ENCODE data around the gene HELB. TPM values are rescaled to one million over a fixed set of nuclear protein-coding genes. Genes with fewer than 3 reads are reported as not detected.
A peak's percentile ranks its signal among the peaks of the same experiment; 100 is the strongest.

The HELB gene
- total RNA-seq, 4 donors from 2014 or later = 1.5 to 2.7 (median 2.2) TPM

DNA sequence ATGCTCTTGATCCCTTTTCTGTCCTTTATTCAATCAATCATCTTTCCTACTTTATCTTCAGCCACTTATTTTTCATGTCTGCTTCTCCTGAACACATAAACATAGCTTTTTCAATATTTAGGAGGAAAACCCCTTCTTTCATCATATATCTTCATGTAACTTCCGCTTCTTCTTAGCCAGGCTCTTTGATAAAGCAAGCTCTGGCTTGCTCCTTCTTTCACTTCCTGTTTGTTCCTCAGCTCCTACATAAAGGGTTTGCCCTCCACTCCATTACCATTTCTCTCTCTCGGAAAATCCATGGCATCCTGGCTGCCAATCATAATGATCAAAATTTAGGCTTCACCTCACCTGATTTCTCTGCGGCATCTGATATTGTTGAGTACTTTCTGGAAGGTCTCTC, 33.7 kb upstream of the HELB start:
- Histone ChIP-seq H3K4me3 (no peak overlapping the region), H3K27me3 (no peaks in the 10 kb centered on the region), H3K4me1 (no peaks in the 10 kb centered on the region), H3K36me3 (no peaks in the 10 kb centered on the region), H3K27ac (no peak overlapping the region), H3K9me3 (no peaks in the 10 kb centered on the region)
- TF ChIP-seq POLR2AphosphoS5 (IDR thresholded peaks at IDR 0.05) (no peak), POLR2A (IDR thresholded peaks at IDR 0.05) (no peak), EP300 (IDR thresholded peaks at IDR 0.05) (no peak)
- TF ChIP-seq, protein P1, sequence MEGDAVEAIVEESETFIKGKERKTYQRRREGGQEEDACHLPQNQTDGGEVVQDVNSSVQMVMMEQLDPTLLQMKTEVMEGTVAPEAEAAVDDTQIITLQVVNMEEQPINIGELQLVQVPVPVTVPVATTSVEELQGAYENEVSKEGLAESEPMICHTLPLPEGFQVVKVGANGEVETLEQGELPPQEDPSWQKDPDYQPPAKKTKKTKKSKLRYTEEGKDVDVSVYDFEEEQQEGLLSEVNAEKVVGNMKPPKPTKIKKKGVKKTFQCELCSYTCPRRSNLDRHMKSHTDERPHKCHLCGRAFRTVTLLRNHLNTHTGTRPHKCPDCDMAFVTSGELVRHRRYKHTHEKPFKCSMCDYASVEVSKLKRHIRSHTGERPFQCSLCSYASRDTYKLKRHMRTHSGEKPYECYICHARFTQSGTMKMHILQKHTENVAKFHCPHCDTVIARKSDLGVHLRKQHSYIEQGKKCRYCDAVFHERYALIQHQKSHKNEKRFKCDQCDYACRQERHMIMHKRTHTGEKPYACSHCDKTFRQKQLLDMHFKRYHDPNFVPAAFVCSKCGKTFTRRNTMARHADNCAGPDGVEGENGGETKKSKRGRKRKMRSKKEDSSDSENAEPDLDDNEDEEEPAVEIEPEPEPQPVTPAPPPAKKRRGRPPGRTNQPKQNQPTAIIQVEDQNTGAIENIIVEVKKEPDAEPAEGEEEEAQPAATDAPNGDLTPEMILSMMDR (IDR thresholded peaks at IDR 0.05) = no peak
- WGBS = 57% methylated on average over 3 of the region's 3 CpGs
- no peak for DNase-seq (ENCODE audit: low spot score in 2 of 2)

DNA sequence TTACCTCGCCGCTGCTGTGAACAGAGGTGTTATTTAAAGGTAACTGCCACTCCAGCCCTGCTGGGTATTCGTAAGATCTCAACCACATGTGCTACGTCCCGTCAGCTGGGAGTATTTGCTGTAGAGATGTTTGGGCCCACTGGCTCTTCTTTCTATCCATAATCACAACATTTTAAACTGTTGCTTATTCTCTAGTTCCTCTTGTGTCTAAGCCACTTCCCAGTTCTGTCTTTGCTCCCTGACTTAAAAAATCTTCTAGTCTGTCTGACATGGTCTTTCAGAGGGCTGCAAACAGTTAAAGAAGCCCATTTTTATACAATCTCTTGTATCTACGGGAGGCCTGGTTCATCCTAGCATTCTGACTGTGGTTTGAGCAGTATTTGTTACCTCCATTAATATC, 33.2 kb upstream of the HELB start:
- no peak overlapping the region for H3K27ac ChIP-seq
- H3K4me1 ChIP-seq = no peaks in the 10 kb centered on the region
- 83% methylated on average over 6 of the region's 6 CpGs for WGBS
- no peaks in the 10 kb centered on the region for H3K27me3 ChIP-seq
- no peaks in the 10 kb centered on the region for H3K9me3 ChIP-seq
- DNase-seq (ENCODE audit: low spot score in 2 of 2) = no peak
- no peak for TF ChIP-seq EP300 (IDR thresholded peaks at IDR 0.05)
- TF ChIP-seq, protein P1 (IDR thresholded peaks at IDR 0.05) = no peak
- no peak for TF ChIP-seq POLR2A (IDR thresholded peaks at IDR 0.05)
- no peak for TF ChIP-seq POLR2AphosphoS5 (IDR thresholded peaks at IDR 0.05)
- H3K36me3 ChIP-seq = no peaks in the 10 kb centered on the region
- no peak overlapping the region for H3K4me3 ChIP-seq

DNA sequence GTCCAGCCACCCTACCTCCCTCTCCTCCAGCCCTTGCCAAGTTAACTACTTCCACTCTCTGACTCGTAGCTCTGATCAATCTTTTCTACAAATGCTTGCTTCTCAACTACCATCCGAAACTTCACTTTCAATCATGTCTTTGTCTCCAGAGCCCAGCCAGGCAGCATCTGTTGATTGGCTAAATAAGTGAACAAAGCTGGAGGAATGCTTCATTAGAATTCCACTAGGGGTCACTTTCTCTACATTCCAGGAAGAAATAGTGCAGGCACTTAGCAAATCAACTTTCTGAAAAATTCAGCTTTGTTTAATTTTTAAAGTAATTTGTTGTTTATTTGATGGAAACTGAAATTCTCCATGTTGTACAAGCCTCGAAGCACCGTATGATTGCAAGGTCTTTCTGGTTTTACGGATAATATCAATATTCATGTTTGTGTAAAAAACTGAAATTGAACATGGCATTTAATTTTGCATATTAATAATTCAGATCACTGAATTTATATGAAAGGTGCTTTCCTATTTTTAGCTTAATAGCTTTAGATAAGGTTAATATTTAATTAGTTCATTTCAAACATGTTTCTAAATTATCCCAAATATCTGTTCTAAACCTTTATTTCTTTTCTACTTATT, 32.4 kb upstream of the HELB start:
- TF ChIP-seq, protein P1 (IDR thresholded peaks at IDR 0.05) = peak in 1 of 2 donors; percentile 40
- TF ChIP-seq POLR2A (IDR thresholded peaks at IDR 0.05) = no peak
- Histone ChIP-seq H3K9me3 (no peaks in the 10 kb centered on the region), H3K4me3 (no peak overlapping the region), H3K27ac (no peak overlapping the region), H3K4me1 (no peaks in the 10 kb centered on the region), H3K36me3 (no peaks in the 10 kb centered on the region), H3K27me3 (no peaks in the 10 kb centered on the region)
- whole genome bisulfite sequencing = 64% methylated on average over 5 of the region's 5 CpGs
- DNase-seq (ENCODE audit: low spot score in 2 of 2) = no peak

DNA sequence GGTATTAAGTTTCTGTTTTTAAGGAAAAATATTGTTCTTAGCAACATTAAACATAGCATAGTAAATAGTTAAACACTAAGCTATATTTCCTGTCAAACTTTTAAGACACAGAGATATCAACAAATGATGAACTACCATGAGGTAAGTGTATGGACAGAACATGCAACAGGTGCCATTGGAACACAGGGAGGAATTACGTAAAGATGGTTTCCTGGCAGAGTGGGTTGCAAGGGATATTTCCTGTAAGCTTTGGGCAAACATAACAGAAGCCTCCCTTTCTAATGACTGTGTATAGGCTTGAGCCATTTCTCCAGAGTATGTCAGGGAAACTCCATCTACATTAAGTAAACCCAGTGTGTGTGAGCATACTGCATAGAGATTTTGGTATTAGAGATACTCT, 31.7 kb upstream of the HELB start:
- Histone ChIP-seq H3K27me3 (no peaks in the 10 kb centered on the region), H3K36me3 (no peaks in the 10 kb centered on the region)
- WGBS = 81% methylated on average over 1 of the region's 1 CpG

DNA sequence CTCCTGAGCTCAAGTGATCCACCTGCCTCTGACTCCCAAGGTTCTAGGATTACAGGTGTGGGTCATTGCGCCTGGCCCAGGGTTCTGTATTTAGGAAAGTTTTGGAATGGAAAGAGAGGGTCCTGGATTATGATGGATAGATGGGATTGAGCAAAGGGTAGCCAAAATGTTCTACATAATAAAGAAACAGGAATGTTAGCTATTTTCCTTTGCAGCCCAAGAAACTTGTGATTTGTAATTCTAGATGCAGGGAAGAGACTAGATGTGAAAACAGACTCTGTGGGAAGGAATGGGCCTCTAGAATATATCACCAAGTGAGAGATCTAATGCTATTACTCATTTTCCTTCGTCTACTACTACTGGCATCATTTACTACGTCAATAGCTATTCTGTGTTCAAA, 29.6 kb upstream of the HELB start:
- Histone ChIP-seq H3K27me3 (no peaks in the 10 kb centered on the region), H3K4me3 (no peak overlapping the region), H3K9me3 (no peaks in the 10 kb centered on the region), H3K36me3 (no peaks in the 10 kb centered on the region), H3K27ac (no peak overlapping the region), H3K4me1 (no peaks in the 10 kb centered on the region)
- 62% methylated on average over 3 of the region's 3 CpGs for WGBS
- TF ChIP-seq POLR2A (IDR thresholded peaks at IDR 0.05) (no peak), EP300 (IDR thresholded peaks at IDR 0.05) (no peak), POLR2AphosphoS5 (IDR thresholded peaks at IDR 0.05) (no peak)
- TF ChIP-seq, protein P1 (IDR thresholded peaks at IDR 0.05) = no peak
- DNase-seq (ENCODE audit: low spot score in 2 of 2) = no peak

More for the DNA sequence above, 31.7 kb upstream of the HELB start:
- H3K4me1 ChIP-seq = no peaks in the 10 kb centered on the region
- no peak for TF ChIP-seq EP300 (IDR thresholded peaks at IDR 0.05)
- no peak for TF ChIP-seq POLR2AphosphoS5 (IDR thresholded peaks at IDR 0.05)
- no peak for TF ChIP-seq POLR2A (IDR thresholded peaks at IDR 0.05)
- TF ChIP-seq, protein P1 (IDR thresholded peaks at IDR 0.05) = no peak
- no peak for DNase-seq (ENCODE audit: low spot score in 2 of 2)
- no peak overlapping the region for H3K4me3 ChIP-seq
- H3K9me3 ChIP-seq = no peaks in the 10 kb centered on the region
- H3K27ac ChIP-seq = no peak overlapping the region
